ENCODE results near the gene CD226. TPM values are rescaled to one million over a fixed set of nuclear protein-coding genes. Genes with fewer than 3 reads are reported as not detected.
"Not testable (repeated sequence)": the region's sequence is repeated elsewhere in the genome, so short reads cannot be mapped to it uniquely, and the experiment has no call there.

The CD226 gene
- total RNA-seq, 2 experiments from 2014 or later: 83.3 to 95.4 TPM

- Mint-ChIP-seq H3K9me3 (ENCODE audit: low read depth) (no peaks in the 10 kb centered on the region), H3K27me3 (no peaks in the 10 kb centered on the region), H3K4me1 (peaks cover 28% of the 10 kb centered on the region), H3K36me3 (peaks cover 42% of the 10 kb centered on the region), H3K27ac (no peak overlapping the region), H3K4me3 (no peak overlapping the region)
- CTCF ChIA-PET: no interaction called here
- DNase-seq (no peak), ATAC-seq (no peak)
Observed at GRCh38 chr18:69949538-69949936, 1.9 kb upstream of the CD226 start.

- H3K27me3 Mint-ChIP-seq: no peaks in the 10 kb centered on the region
- no peaks in the 10 kb centered on the region for H3K9me3 Mint-ChIP-seq (ENCODE audit: low read depth)
- DNase-seq (peak; percentile 85), ATAC-seq (peak; percentile 54)
- H3K27ac Mint-ChIP-seq: no peak overlapping the region
- peaks cover 30% of the 10 kb centered on the region for H3K4me1 Mint-ChIP-seq
- H3K36me3 Mint-ChIP-seq: peaks cover 46% of the 10 kb centered on the region
- CTCF ChIA-PET: no interaction called here
- H3K4me3 Mint-ChIP-seq: no peak overlapping the region
Observed at GRCh38 chr18:69948919-69949537, 1.4 kb upstream of the CD226 start.

GRCh38 chr18:69948256-69948655, 583 bp upstream of the CD226 start:
- Mint-ChIP-seq H3K27me3 (no peaks in the 10 kb centered on the region), H3K4me1 (peaks cover 34% of the 10 kb centered on the region), H3K36me3 (peaks cover 50% of the 10 kb centered on the region), H3K4me3 (no peak overlapping the region), H3K27ac (no peak overlapping the region), H3K9me3 (ENCODE audit: low read depth) (no peaks in the 10 kb centered on the region)
- no peak for DNase-seq
- CTCF ChIA-PET: no interaction called here
- no peak for ATAC-seq

- no peak overlapping the region for H3K27ac Mint-ChIP-seq
- no peak overlapping the region for H3K4me3 Mint-ChIP-seq
- no peak for ATAC-seq
- H3K36me3 Mint-ChIP-seq: peaks cover 56% of the 10 kb centered on the region
- H3K9me3 Mint-ChIP-seq (ENCODE audit: low read depth): peaks cover 6% of the 10 kb centered on the region
- CTCF ChIA-PET: interaction anchor here (0.7 to 5.0 kb wide), 7 partner anchors 11 to 103 kb away, joined by 3 to 35 read pairs (median 3); no protein-coding TSS in a partner anchor
- H3K4me1 Mint-ChIP-seq: peaks cover 42% of the 10 kb centered on the region
- H3K27me3 Mint-ChIP-seq: no peaks in the 10 kb centered on the region
- no peak for DNase-seq
Observed at GRCh38 chr18:69946608-69947155, 991 bp downstream of the CD226 start.

GRCh38 chr18:69945220-69946114, 2.2 kb downstream of the CD226 start:
- no peaks in the 10 kb centered on the region for H3K27me3 Mint-ChIP-seq

DNA sequence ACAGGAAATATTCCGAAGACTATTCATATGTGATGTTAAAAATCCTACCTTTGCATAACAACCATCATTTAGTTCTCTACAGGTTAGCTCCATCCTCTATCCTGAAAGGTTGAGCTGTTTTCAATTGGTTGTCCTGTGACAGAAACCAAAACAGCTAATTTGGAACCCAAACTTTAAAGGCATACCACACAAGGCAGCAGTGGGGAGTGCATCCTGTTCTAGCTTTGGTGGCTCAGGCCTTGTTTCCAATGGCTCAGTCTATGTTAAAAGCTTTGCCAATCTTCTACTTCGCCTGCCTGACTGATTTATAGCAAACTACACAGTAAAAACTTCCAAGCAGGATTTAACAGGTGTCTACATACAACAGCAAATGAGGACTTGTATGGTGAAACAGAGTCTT, 3.2 kb downstream of the CD226 start:
- Mint-ChIP-seq H3K27me3 (no peaks in the 10 kb centered on the region), H3K36me3 (peaks cover 73% of the 10 kb centered on the region), H3K4me3 (no peak overlapping the region), H3K27ac (no peak overlapping the region), H3K9me3 (ENCODE audit: low read depth) (peaks cover 17% of the 10 kb centered on the region), H3K4me1 (peaks cover 58% of the 10 kb centered on the region)
- CTCF ChIA-PET: interaction anchor here (0.9 to 5.0 kb wide), 5 partner anchors 9 to 46 kb away, joined by 5 to 35 read pairs (median 7); no protein-coding TSS in a partner anchor
- ATAC-seq (peak; percentile 31), DNase-seq (peak; percentile 71)

More at GRCh38 chr18:69945220-69946114, 2.2 kb downstream of the CD226 start:
- Mint-ChIP-seq H3K4me1 (peaks cover 48% of the 10 kb centered on the region), H3K9me3 (ENCODE audit: low read depth) (peaks cover 11% of the 10 kb centered on the region), H3K4me3 (no peak overlapping the region), H3K36me3 (peaks cover 63% of the 10 kb centered on the region), H3K27ac (no peak overlapping the region)
- ATAC-seq (peak; percentile 24), DNase-seq (no peak)
- CTCF ChIA-PET: interaction anchor here (1.1 to 5.0 kb wide), 6 partner anchors 10 to 102 kb away, joined by 3 to 35 read pairs (median 6); no protein-coding TSS in a partner anchor

- Mint-ChIP-seq H3K4me1 (peaks cover 71% of the 10 kb centered on the region), H3K4me3 (no peak overlapping the region), H3K9me3 (ENCODE audit: low read depth) (peaks cover 17% of the 10 kb centered on the region), H3K27ac (no peak overlapping the region), H3K36me3 (peaks cover 87% of the 10 kb centered on the region), H3K27me3 (no peaks in the 10 kb centered on the region)
- DNase-seq (no peak), ATAC-seq (peak; percentile 13)
- CTCF ChIA-PET: interaction anchor here (0.9 to 5.0 kb wide), 6 partner anchors 7 to 136 kb away, joined by 3 to 35 read pairs (median 3); no protein-coding TSS in a partner anchor
Observed at GRCh38 chr18:69943021-69943420, 4.7 kb downstream of the CD226 start.

DNA sequence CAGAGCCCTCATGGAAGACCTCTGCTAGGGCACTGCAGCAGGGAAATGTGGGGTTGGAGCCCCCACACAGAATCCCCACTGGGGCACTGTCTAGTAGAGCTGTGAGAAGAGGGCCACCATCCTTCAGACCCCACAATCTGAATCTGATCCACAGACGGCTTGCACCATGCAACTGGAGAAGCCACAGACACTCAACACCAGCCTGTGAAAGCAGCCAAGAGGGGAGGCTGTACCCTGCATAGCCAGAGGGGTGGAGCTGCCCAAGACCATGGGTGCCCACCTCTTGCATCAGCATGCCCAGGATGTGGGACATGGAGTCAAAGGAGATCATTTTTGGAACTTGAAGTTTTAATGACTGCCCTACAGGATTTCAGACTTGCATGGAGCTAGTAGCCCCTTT, 6.5 kb downstream of the CD226 start:
- H3K27me3 Mint-ChIP-seq: no peaks in the 10 kb centered on the region
- H3K9me3 Mint-ChIP-seq (ENCODE audit: low read depth): peaks cover 17% of the 10 kb centered on the region
- ATAC-seq (no peak), DNase-seq (no peak)
- H3K36me3 Mint-ChIP-seq: peaks cover 89% of the 10 kb centered on the region
- CTCF ChIA-PET: no interaction called here
- peaks cover 86% of the 10 kb centered on the region for H3K4me1 Mint-ChIP-seq
- peak overlapping the region; percentile 37 for H3K27ac Mint-ChIP-seq
- H3K4me3 Mint-ChIP-seq: no peak overlapping the region

DNA sequence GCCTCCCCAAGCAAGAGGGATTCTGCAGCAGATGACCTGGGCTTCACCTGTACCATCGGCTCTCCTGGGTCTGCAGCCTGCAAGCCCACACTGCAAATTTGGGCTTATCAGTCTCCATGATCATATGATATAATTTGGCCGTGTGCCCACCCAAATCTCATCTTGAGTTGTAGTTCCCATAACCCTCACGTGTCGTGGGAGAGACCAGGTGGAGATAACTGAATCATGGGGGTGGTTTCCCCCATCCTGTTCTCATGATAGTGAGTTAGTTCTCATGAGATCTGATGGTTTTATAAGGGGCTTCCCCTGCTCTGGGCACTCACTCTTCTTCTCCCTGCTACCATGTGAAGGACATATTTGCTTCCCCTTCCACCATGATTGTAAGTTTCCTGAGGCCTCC, 7.9 kb downstream of the CD226 start:
- Mint-ChIP-seq H3K27ac (peak overlapping the region; percentile 44), H3K36me3 (peaks cover 84% of the 10 kb centered on the region), H3K9me3 (ENCODE audit: low read depth) (peaks cover 17% of the 10 kb centered on the region), H3K4me1 (peaks cover 79% of the 10 kb centered on the region)
- H3K4me3 Mint-ChIP-seq, DNase-seq, ATAC-seq, CTCF ChIA-PET, H3K27me3 Mint-ChIP-seq: not testable (repeated sequence)

DNA sequence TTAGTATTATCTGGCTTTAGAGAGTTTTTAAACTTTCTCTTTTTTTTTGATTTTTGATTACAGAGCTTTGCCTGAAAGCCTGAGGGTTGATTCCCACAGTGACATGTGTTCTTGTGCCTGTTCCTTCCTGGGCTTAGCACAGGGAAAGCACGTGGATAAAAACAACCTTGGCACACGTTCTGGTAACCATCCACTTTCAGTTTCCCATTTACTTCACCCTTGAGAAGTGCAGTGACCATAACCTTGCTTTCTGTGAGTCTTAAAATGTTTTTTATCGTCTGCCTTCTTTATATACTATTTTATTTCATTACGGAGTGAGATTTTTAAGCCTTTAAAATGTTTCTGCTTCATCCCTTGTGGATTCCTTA, 11.5 kb downstream of the CD226 start:
- H3K9me3 Mint-ChIP-seq (ENCODE audit: low read depth): peaks cover 7% of the 10 kb centered on the region
- CTCF ChIA-PET: interaction anchor here (1.2 to 4.2 kb wide), 6 partner anchors 9 to 150 kb away, joined by 3 to 35 read pairs (median 6); partner anchors contain the start of gene CD226
- H3K4me3 Mint-ChIP-seq: no peak overlapping the region

GRCh38 chr18:69935319-69936190, 12.1 kb downstream of the CD226 start:
- CTCF ChIA-PET: interaction anchor here (1.0 to 4.2 kb wide), 13 partner anchors 10 to 150 kb away, joined by 3 to 35 read pairs (median 4); partner anchors contain the start of gene CD226
- peak; percentile 96 for DNase-seq
- Mint-ChIP-seq H3K9me3 (ENCODE audit: low read depth) (peaks cover 6% of the 10 kb centered on the region), H3K4me3 (no peak overlapping the region), H3K36me3 (peaks cover 48% of the 10 kb centered on the region), H3K27me3 (peaks cover 2% of the 10 kb centered on the region), H3K27ac (no peak overlapping the region), H3K4me1 (peaks cover 39% of the 10 kb centered on the region)
- peak; percentile 94 for ATAC-seq

More for the DNA sequence above, 11.5 kb downstream of the CD226 start:
- ATAC-seq: peak; percentile 42
- Mint-ChIP-seq H3K27me3 (peaks cover 2% of the 10 kb centered on the region), H3K4me1 (peaks cover 45% of the 10 kb centered on the region), H3K27ac (no peak overlapping the region), H3K36me3 (peaks cover 49% of the 10 kb centered on the region)
- DNase-seq: peak; percentile 44

DNA sequence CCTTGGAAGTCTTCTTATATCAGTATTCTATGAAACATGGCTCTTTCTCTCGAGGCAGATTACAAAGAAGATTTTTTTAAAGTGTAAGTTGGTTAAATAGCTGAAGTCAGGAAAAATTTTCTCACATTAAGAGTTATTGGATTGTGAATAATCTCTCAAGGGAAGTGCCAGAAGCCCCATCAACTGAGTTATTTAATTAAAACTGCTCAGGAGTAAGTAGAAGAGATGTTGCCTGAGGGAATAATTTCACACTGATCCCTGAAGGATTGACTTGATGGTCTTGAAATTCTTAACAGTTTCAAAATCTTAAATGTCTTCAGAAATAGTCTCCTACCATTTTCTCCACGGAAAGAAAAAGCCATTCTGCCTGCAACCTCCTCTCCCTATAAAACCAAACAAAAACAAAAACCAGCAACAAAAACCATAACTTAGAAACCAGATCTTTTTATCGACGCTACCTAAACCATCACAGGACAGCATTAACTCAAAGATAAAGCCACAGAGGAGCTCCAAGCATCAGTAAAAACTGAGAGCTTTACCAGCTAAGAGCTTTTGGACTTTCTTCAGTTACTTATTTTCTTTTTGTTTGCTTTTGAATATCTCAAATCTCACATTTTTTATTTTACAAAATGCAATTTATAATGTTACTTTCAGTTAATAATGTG, 12.9 kb downstream of the CD226 start:
- Mint-ChIP-seq H3K9me3 (ENCODE audit: low read depth) (peaks cover under 1% of the 10 kb centered on the region), H3K4me1 (peaks cover 35% of the 10 kb centered on the region), H3K27me3 (peaks cover 2% of the 10 kb centered on the region), H3K36me3 (peaks cover 48% of the 10 kb centered on the region), H3K27ac (no peak overlapping the region), H3K4me3 (no peak overlapping the region)
- DNase-seq (no peak), ATAC-seq (no peak)
- CTCF ChIA-PET: interaction anchor here (1.0 to 4.2 kb wide), 13 partner anchors 11 to 151 kb away, joined by 3 to 35 read pairs (median 4); partner anchors contain the start of gene CD226
